HUES48 (cell line): ENCODE results near the gene ALKAL2.

Experiments
- H3K27ac ChIP-seq: one replicate; pipeline ENCODE4 v1.7.0; 2013; ENCODE audit warnings: low read depth, low read length, inconsistent platforms
- H3K27me3 ChIP-seq: 2 replicates; pipeline ENCODE4 v1.6.1; 2013; ENCODE audit warnings: mild to moderate bottlenecking, low read length; ENCODE audit not compliant: control insufficient read depth, insufficient read depth
- H3K36me3 ChIP-seq: 2 replicates; pipeline ENCODE4 v1.6.1; 2013; ENCODE audit warnings: low read length; ENCODE audit not compliant: control insufficient read depth, insufficient read depth
- H3K4me1 ChIP-seq: 2 replicates; pipeline ENCODE4 v1.6.1; 2013; ENCODE audit warnings: mild to moderate bottlenecking, low read length; ENCODE audit not compliant: control insufficient read depth, insufficient read depth
- H3K4me3 ChIP-seq: 2 replicates; pipeline ENCODE4 v1.5.1; 2013; ENCODE audit warnings: mild to moderate bottlenecking, low read depth, low read length
- H3K9ac ChIP-seq: 2 replicates; pipeline ENCODE4 v1.6.1; 2013; ENCODE audit warnings: mild to moderate bottlenecking, low read depth, low read length, moderate library complexity
- H3K9me3 ChIP-seq: 2 replicates; pipeline ENCODE4 v1.6.1; 2013; ENCODE audit warnings: low read length; ENCODE audit not compliant: control insufficient read depth, insufficient read depth

The ALKAL2 gene

GRCh38 chr2:269356-270030, 18.4 kb downstream of the ALKAL2 start:
- Histone ChIP-seq H3K9ac (no peak overlapping the region), H3K27me3 (no peaks in the 10 kb centered on the region), H3K4me3 (no peak overlapping the region), H3K4me1 (peaks cover 22% of the 10 kb centered on the region), H3K36me3 (peaks cover 34% of the 10 kb centered on the region), H3K9me3 (no peaks in the 10 kb centered on the region), H3K27ac (no peak overlapping the region)

DNA sequence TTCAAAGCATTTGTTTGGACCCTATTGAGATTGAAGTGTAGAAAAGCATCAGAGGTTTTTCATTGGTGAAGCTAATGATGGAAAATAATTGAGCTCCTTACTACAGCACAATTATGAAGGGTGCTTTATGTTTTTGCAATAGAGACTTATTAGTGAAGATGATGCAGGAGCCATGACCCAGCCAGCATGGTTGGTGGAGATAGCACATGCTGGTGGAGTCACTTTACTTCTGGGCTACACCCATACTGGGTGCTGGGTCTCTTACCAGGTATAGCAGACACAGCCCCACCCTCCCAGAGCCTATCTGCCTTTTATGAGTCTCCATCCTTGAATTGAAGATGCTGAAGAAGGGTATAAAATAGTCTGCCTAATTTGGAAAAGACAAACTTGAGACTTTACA, 19.6 kb downstream of the ALKAL2 start:
- Histone ChIP-seq H3K27ac (no peak overlapping the region), H3K27me3 (peaks cover 6% of the 10 kb centered on the region), H3K4me3 (no peak overlapping the region), H3K9me3 (no peaks in the 10 kb centered on the region), H3K9ac (no peak overlapping the region), H3K36me3 (peaks cover 23% of the 10 kb centered on the region), H3K4me1 (peaks cover 22% of the 10 kb centered on the region)

DNA sequence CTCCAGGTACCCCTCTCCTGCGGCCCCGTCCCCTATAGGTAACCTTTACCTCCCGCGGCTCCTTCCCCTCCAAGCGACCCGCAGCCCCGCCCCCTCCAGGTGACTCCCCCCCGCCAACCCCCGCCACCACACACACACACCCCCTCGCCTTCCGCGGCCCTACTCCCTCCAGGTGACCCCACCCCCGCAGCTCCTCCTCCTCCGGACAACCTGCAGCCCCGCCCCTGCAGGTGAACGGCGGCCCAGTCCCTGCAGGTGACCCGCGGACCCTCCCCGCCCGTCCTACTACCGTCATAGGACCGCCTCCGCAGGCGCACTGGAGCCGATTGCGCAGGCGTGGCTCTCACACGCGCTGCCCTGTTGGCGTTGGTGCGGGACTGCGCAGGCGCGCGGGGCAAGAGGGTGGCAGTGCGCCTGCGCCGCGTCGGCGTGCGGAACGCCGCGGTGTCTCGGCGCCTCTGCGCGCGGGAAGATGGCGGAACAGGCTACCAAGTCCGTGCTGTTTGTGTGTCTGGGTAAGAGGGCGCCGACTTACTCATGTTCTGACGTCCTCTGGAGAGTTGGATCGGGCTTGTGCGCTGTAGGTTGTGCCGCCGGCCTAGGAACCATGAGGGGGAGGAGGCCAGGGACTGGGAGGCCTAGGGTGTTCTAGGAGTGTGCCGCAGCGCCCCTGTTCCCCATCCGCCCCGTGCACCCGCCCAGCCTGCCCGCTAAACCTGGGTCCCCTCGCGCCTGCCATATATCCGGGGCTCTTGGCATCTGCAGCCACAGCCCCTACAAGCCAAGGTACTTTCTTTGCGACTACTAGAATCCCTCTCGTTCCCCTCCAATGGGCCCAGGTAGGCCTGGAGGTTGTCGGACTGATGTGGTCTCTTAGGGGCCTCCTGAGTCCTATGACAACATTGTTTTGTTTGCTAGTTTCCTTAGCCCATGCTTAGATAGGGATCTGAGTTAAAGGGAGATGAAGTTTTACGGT, 23.1 kb downstream of the ALKAL2 start, which contains the start of gene ACP1:
Gene ACP1, plus strand, starts transcription at position 455 of the 976 bp plus-strand sequence. Its CDS starts 18 bp downstream, at position 473.
- Histone ChIP-seq H3K9ac (peak within 1 kb of the TSS; percentile 94), H3K4me1 (peaks cover 34% of the 10 kb centered on the region), H3K27me3 (peaks cover 16% of the 10 kb centered on the region), H3K36me3 (peaks cover 5% of the 10 kb centered on the region; the same call in 1 of the 2 replicates), H3K9me3 (no peaks in the 10 kb centered on the region), H3K4me3 (peak within 1 kb of the TSS; percentile 90), H3K27ac (peak within 1 kb of the TSS; percentile 89)

DNA sequence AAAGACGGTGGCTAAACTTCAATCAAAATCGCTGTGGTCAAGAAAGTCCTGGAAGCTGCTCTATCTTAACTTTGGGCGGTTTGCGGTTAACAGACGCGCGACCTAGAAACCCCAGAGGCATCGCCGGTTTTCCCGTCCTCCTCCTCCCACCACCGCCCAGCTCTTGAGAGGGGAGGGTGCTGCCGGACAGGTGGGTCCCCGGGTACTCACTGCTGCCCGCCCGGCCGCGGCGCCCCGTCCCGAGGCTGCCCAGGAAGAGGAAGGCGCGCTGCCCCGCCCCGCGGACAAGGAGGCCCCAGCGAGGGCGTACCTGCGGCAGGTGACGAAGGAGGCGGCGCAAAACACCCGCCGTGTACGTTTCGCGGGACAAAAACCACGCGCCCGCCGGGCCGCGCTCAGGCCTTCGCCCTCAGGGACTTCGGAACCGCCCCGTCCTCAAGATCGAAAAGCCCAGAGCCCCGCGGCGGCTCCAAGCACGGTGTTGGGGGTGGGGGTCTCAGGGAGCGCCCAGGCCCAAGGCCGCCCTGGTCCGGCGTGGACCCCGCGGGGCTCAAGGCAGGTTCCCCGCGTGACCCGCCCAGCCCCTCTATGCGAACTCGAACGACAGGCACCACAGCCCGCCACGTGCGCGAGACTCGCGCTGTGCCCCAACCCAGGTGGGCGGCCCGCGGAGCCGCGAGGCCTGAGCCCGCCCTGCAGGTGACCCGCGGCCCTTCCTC, 24.0 kb downstream of the ALKAL2 start, which contains the start of gene SH3YL1:
Gene SH3YL1, minus strand, starts transcription at position 259 of the 719 bp plus-strand sequence. Its CDS starts 48 bp downstream, at position 211.
- H3K4me3 ChIP-seq = peak within 1 kb of the TSS; percentile 90
- peaks cover 34% of the 10 kb centered on the region for H3K4me1 ChIP-seq
- peaks cover 4% of the 10 kb centered on the region; the same call in 1 of the 2 replicates for H3K36me3 ChIP-seq

GRCh38 chr2:263022-263738, 24.7 kb downstream of the ALKAL2 start:
- Histone ChIP-seq H3K4me1 (peaks cover 34% of the 10 kb centered on the region), H3K9me3 (peaks cover 4% of the 10 kb centered on the region), H3K27me3 (peaks cover 16% of the 10 kb centered on the region), H3K4me3 (peak overlapping the region; percentile 78), H3K27ac (no peak overlapping the region), H3K36me3 (peaks cover 10% of the 10 kb centered on the region; the same call in 1 of the 2 replicates), H3K9ac (peak overlapping the region; percentile 55; the same call in 1 of the 2 replicates)

More for the DNA sequence above, 24.0 kb downstream of the ALKAL2 start, which contains the start of gene SH3YL1:
- Histone ChIP-seq H3K27me3 (peaks cover 16% of the 10 kb centered on the region), H3K9ac (peak within 1 kb of the TSS; percentile 94), H3K27ac (peak within 1 kb of the TSS; percentile 89), H3K9me3 (no peaks in the 10 kb centered on the region)

DNA sequence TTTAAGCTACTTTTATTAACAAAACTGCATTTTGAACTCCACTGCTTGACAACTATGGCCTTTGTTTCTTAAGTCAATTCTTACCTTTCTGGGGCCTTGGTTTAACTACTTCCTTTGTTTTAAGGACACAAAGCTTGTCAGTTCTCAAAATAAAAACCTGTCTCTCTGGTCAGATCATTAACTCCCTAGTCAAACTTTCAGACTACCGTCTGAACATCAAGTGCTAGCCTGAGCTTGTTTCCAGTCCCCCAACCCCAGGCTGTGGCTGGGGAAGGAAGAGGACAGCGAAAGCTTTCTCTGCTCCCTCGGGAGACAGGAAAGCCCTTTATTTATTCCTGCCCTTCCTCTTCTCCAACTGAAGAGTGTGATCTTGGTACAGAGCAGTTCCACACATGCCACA, 25.8 kb downstream of the ALKAL2 start:
- Histone ChIP-seq H3K27ac (peak overlapping the region; percentile 11), H3K9me3 (peaks cover 9% of the 10 kb centered on the region), H3K9ac (no peak overlapping the region)

DNA sequence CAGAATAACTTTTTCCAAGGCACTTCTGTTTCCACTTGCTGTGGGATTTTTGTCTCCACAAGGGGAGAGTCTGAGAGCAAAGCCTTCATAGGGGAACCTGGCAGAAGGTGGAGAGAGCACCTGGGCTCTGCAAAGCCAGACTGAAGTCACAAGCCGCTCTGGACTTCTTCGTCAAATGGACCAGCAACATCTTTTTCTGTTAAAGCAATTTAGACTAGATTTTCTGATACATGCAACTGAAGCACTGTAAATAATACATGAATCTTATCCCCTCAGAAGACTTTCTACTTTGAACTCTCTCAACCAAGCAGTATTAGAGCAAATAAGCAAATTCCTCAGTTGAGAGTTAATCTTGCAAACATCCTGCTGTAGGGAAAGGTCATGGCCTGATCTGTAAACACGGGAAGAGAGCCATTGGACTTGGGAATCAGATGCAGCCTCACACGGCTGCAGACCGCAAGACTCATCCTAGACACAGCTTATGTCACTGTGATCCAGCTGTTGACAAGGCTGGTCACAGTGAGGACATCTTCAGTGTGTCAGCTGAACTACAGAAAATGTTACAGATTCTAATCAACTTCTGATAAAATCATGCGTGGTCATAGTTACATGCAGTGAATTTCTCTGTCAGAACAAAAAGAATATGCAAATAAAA, 27.3 kb downstream of the ALKAL2 start:
- Histone ChIP-seq H3K9ac (no peak overlapping the region), H3K27ac (peak overlapping the region; percentile 31), H3K36me3 (peaks cover 7% of the 10 kb centered on the region; the same call in 1 of the 2 replicates), H3K4me3 (no peak overlapping the region), H3K9me3 (peaks cover 9% of the 10 kb centered on the region), H3K4me1 (peaks cover 13% of the 10 kb centered on the region), H3K27me3 (peaks cover 16% of the 10 kb centered on the region)

More for the DNA sequence above, 25.8 kb downstream of the ALKAL2 start:
- peaks cover 10% of the 10 kb centered on the region; the same call in 1 of the 2 replicates for H3K36me3 ChIP-seq
- H3K4me3 ChIP-seq = no peak overlapping the region
- peaks cover 24% of the 10 kb centered on the region for H3K4me1 ChIP-seq
- H3K27me3 ChIP-seq = peaks cover 16% of the 10 kb centered on the region

GRCh38 chr2:259789-260331, 28.0 kb downstream of the ALKAL2 start:
- Histone ChIP-seq H3K4me3 (no peak overlapping the region), H3K27ac (peak overlapping the region; percentile 31), H3K4me1 (peaks cover 12% of the 10 kb centered on the region; the same call in 1 of the 2 replicates), H3K9ac (no peak overlapping the region), H3K36me3 (peaks cover 7% of the 10 kb centered on the region; the same call in 1 of the 2 replicates), H3K27me3 (peaks cover 16% of the 10 kb centered on the region), H3K9me3 (peaks cover 9% of the 10 kb centered on the region)

DNA sequence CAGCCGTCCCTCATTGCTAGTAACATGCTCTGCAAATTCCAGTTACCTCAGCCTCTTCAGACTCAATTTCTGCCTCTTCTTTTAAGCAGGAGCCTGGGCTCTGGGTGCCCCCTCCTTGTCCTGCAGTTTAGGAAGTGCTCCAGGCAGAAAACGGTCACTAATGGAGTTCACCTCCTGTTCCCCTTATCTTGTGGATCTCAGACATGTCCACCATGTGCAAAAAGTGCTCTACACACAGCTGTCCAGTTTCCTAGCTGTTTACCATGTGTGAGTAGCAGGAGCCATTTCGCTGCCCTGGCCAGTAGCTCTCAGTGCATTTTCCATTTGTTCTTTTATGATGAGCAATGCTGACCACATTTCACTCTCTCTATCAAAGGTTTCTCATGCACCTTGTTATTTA, 29.0 kb downstream of the ALKAL2 start:
- H3K9ac ChIP-seq = no peak overlapping the region
- peaks cover 9% of the 10 kb centered on the region for H3K9me3 ChIP-seq
- H3K27ac ChIP-seq = no peak overlapping the region
- peaks cover 16% of the 10 kb centered on the region for H3K27me3 ChIP-seq
- peaks cover 7% of the 10 kb centered on the region; the same call in 1 of the 2 replicates for H3K36me3 ChIP-seq
- no peak overlapping the region for H3K4me3 ChIP-seq
- peaks cover 12% of the 10 kb centered on the region; the same call in 1 of the 2 replicates for H3K4me1 ChIP-seq
